ENCODE data around the gene GGT5.

DNA sequence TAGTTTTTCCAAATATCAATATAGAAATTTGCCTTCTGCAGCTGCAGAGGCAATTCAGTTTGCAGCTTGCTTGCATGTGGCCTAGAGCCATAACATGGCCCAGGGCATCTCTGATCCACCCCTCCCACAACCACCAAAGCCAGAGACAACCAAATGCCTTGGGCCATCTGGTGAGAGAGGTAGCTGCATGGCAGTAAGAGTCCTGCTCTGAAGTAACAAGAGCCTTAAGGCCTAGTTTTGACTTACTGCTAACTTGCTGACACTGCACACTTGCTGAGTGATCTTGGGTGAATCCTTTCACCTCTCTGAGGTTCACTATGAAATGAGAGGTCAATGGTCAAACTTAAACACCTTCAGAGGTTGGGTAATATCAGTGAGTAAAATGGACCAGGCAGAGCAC, 20.9 kb upstream of the GGT5 start:
- TF ChIP-seq CTCF (IDR thresholded peaks at IDR 0.05) (no peak), POLR2A (IDR thresholded peaks at IDR 0.05) (no peak)
